Stimulated activated CD4-positive, alpha-beta T cell treated with anti-CD3 and anti-CD28 coated beads, Interleukin-2, amount 100 ng/mL, for 4 hours (primary cell): ENCODE measurements around the gene BTN2A1.
"Not testable (repeated sequence)": the region's sequence is repeated elsewhere in the genome, so short reads cannot be mapped to it uniquely, and the experiment has no call there.

Experiments
- DNase-seq: peaks from one replicate; pipeline ENCODE4 v3.0.0-alpha.2; 2020; ENCODE audit warnings: low read depth

Gene BTN2A1

DNA sequence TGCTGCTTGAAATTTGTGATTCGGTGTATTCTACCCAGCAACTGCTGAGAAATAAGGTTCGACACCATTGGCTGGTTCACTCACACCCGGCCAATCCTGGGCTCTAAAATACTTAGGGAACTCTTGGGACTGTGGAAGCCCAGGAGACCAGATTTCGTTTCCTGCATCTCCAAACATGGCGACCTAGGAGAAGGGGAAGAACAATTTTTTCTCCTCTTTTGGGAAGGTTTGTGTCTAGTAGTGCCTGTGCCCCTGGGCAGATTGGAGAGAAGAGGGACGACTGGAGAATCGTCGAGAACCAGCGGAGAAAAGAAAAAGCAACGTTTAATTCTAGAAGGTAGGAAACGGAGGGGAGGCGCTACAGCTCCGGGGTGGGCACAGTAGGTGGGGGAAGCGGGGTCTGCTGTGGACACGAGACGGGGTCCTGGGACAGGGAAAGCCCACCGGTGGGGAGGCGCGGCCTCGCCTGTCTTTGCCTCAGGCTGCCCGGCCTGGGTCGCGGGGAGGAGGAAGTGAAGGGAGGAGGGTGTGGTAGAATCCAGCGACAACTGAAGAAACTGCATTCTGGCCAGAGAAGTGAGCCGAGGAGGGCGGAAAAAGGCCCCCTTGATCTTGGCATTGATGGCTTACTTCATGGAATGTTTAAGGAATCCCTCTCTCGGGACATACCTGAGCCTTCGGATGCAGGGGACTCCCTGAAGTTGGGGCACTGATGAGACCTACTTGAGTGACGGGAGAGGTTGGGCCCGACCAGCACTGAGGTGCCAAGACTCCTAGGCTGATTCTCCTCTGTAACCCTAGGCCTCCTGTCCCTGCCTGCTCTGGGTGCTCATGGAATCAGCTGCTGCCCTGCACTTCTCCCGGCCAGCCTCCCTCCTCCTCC, at the start of gene BTN2A1:
Gene BTN2A1, plus strand, starts transcription at position 150 of the 883 bp plus-strand sequence. Its CDS starts 682 bp downstream, at position 832.
- peak; percentile 57 for DNase-seq

- DNase-seq = no peak
Observed at GRCh38 chr6:26408828-26409730, 48.7 kb upstream of the BTN2A1 start.

GRCh38 chr6:26411751-26412150, 46.0 kb upstream of the BTN2A1 start:
- DNase-seq = no peak

DNA sequence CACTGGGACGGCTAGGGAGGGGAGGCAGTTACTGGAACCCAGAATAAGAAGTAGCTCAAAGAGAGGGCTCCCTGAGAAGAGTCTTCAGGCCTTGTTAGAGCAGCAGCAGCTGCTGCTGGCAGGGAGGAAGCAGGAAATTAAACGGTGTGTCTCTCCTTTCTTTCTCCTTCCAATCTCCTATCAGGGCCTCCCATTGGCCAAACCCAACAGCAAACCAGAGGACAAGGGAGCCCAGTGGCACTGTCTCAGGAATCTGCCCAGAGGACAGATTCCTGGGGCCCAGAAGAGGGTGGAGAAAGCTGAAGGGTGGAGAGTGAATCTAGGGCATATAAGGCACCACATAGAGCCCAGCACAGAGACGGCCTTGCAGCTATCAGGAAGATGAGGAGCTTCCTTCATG, 45.5 kb upstream of the BTN2A1 start:
- no peak for DNase-seq

DNA sequence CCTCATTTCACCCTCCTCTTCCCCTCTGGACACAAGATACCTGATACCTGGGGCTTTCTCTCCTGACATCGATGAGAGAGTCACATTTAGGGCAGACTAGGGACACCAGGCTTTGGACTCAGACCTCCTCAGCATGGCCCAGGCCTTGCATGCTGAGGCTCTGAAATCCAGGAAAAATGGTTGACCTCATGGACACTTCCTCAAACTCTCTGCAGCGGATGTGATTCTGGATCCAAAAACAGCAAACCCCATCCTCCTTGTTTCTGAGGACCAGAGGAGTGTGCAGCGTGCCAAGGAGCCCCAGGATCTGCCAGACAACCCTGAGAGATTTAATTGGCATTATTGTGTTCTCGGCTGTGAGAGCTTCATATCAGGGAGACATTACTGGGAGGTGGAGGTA, 44.8 kb upstream of the BTN2A1 start:
- DNase-seq = no peak

GRCh38 chr6:26414281-26414680, 43.5 kb upstream of the BTN2A1 start:
- no peak for DNase-seq

GRCh38 chr6:26415036-26415614, 42.6 kb upstream of the BTN2A1 start:
- no peak for DNase-seq

DNA sequence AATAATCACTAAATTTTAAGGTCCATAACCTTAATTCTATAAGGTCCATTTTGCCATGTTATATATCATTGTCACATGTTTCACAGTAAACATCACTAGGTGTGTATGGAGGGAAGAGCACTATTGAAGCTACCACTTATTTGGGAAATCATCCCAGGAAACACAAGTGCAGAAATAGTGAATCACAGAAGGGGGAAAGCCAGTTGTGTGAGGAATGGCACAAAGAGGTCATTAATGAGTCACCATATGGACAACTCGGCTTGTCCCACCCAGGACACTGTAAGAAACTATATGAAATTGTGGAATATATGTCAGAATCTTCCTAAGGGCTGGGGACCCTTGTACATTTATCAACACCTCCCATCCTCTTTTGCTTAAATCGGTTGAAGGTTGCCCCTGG, 42.0 kb upstream of the BTN2A1 start:
- no peak for DNase-seq

DNA sequence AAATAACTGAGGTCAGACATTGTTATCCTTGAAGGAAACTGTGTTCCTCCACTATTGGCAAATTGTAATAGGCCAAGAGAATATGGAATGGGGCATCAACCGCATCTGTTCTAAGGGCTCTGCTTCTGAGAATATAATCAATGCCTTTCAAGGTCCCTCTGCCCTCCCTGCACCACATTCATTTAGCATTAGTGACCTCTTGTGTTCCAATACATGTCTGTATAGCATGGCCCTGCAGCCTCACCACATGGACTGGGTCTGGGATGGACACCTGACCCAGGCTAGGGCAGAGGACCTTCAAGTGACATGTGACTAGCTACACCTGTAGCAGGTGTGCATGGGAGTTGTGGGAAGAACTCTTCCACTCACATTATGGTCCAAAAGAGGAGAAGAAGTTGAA, 41.5 kb upstream of the BTN2A1 start:
- no peak for DNase-seq

GRCh38 chr6:26418077-26418476, 39.7 kb upstream of the BTN2A1 start:
- DNase-seq = not testable (repeated sequence)

- not testable (repeated sequence) for DNase-seq
Observed at GRCh38 chr6:26418795-26419194, 39.0 kb upstream of the BTN2A1 start.

GRCh38 chr6:26420688-26421171, 37.0 kb upstream of the BTN2A1 start:
- DNase-seq = no peak

DNA sequence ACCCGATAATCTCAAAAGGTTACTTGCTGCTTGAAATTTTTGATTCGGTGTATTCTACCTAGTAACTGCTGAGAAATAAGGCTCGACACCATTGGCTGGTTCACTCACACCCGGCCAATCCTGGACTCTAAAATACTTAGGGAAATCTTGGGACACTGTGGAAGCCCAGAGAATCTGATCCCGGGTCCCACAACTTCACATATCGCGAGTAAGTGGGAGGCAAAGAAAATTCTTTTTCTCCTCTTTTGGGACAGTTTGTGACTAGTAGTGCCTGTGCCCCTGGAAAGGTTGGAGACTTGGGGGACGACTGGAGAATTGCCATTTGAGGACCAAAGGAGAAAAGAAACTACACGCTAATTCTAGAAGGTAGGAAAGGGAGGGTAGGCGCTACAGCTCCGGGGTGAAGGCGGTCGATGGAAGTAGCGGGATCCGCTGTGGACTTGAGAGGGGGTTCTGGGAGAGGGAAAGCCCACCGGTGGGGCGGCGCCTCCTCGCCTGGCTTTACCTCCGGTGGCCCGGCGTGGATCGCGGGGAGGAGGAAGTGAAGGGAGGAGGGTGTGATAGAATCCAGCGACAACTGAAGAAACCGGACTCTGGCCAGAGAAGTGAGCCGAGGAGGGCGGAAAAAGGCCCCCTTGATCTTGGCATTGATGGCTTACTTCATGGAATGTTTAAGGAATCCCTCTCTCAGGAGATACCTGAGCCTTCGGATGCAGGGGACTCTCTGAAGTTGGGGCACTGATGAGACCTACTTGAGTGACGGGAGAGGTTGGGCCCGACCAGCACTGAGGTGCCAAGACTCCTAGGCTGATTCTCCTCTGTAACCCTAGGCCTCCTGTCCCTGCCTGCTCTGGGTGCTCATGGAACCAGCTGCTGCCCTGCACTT, 36.3 kb upstream of the BTN2A1 start:
- DNase-seq = no peak

DNA sequence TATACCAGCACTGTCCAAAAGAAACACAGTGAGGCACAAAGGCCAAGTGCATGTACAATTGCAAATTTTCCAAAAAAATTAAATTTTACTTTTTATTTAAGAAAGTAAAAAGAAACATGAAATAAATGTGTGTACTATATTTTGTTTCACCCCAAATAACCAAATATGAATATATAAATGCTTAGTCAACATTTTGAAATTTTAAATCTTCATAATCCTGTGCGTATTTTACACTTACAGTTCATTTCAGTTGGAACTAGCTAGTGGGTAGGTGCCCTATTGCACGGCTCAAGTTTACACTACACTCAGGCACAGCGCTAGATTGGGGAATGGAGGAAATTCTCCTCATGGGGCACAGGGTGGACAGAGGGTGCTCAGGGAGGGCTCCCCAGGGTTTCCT, 35.4 kb upstream of the BTN2A1 start:
- DNase-seq = no peak

DNA sequence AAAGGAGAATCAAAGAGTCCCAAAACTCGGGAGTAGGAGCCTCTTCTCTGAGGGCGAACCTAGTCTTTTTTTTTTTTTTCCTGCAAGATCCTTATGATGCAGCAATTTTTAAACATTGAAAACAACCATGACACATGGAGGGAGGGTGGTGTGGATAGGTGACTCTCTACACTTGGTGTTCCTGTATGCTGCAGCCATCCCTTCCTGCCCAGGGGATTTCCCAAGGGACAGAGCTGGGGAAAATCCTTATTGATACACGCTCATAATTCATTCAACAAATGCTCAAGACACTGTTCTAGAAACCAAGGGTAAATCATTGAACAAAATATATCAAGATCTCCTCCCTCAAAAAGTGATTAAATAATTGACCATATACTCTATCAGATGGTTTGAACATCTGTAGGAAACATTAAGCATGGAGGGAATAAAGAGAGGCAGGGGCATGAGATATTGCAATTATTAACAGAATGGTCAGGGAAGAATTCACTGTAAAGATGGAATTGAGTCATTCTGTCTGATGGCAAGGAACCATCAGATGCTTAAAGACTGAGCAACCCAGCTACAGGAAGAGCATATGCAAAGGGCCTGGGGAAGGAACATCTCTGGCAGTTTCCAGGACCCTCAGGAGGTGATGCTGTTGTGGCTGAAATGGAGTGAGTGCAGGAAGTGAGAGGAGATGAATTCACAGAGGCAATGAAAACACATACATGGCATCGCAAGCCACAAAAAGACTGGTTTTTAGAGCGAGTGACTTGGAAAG, 30.9 kb upstream of the BTN2A1 start:
- no peak for DNase-seq

DNA sequence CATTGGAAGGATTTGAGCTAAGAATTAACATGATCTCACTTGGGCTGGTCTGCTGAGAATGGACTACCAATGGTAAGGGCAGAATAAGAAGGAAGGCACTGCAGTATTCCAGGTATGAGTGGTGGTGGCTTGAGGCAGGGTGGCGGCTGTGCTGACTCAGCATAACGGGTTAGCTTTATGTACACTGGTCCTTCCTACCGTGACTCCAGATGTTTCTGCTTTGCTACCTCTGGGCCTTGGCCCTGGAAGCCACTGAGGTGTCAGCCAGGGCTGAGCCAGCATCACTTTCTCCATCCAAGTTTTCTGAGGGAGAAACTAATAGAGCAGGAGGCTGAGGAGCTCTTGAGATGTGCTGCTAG, 30.3 kb upstream of the BTN2A1 start:
- DNase-seq = no peak

- DNase-seq = no peak
Observed at GRCh38 chr6:26428206-26428605, 29.5 kb upstream of the BTN2A1 start.

GRCh38 chr6:26430787-26431186, 27.0 kb upstream of the BTN2A1 start:
- no peak for DNase-seq

DNA sequence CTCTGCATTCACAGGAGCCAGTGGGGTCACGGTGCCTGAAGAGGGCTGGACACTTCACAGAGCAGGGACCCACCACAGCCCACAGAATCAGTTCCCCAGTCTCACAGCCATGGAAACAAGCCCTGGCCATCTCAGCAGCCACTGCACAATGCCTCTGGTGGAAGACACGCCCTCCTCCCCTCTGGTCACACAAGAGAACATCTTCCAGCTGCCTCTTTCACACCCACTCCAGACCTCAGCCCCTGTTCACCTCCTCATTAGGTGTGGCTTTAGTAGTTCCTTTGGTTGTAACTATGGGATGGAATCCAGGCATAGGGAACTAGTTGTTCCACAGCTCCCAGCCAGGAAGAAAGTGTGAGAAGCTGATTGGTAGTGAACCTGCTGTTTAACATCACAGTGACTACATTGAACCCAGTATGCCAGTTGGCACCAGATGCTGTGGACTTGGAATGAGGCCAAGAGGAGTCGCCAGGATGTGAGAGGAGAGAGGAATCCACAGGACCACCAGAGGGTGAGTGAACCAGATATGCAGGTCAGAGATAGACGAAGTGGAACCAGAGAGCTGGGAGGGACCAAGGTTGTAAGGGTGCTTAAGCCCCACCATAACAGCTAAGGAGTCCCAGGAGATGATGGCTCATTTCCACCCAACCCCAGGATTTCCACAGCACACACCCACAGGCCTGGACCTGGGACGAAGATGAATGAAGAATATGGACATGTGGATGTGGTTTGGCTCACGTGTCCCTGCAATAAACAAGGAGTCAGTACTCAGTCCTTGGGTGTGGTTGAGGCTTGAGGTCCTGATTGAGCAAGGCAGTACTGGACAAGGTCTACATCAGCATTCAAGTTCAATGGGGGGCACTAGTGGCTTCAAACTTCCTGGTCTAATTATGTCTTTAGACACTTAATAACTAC, 26.2 kb upstream of the BTN2A1 start:
- no peak for DNase-seq
